ENCODE data around the gene HRCT1. TPM values are rescaled to one million over a fixed set of nuclear protein-coding genes. Genes with fewer than 3 reads are reported as not detected.

Gene HRCT1
- total and polyA plus RNA-seq, 2 experiments from 2014 or later = not detected

GRCh38 chr9:35906923-35907699, 1.1 kb downstream of the HRCT1 start (continued):
- no peak for TF ChIP-seq REST (IDR thresholded peaks at IDR 0.05; ENCODE audit: unreplicated experiment)
- TF ChIP-seq NANOG (IDR thresholded peaks at IDR 0.05; ENCODE audit: borderline replicate concordance) = no peak
- TF ChIP-seq EZH2phosphoT487 (IDR thresholded peaks at IDR 0.05; ENCODE audit: unreplicated experiment) = no peak
- no peak for TF ChIP-seq JUNB (IDR thresholded peaks at IDR 0.05; ENCODE audit: unreplicated experiment)
- no peak for TF ChIP-seq POLR2AphosphoS5 (IDR thresholded peaks at IDR 0.05; ENCODE audit: low read depth)
- TF ChIP-seq ZNF114 (CRISPR knock-in tag; IDR thresholded peaks at IDR 0.05) = no peak
- no peak for TF ChIP-seq ZNF331 (CRISPR knock-in tag; IDR thresholded peaks at IDR 0.05; ENCODE audit: low read depth)

GRCh38 chr9:35907711-35908503, 1.9 kb downstream of the HRCT1 start:
- no peaks in the 10 kb centered on the region for H3F3A ChIP-seq (replicated peaks; ENCODE audit: low read depth)
- H3K4me1 ChIP-seq (ENCODE audit: insufficient read depth) = peaks cover 20% of the 10 kb centered on the region
- no peaks in the 10 kb centered on the region for H3K36me3 ChIP-seq (ENCODE audit: insufficient read depth)
- Mint-ChIP-seq H3K27me3 (ENCODE audit: insufficient read depth, low read depth, poor library complexity) (peaks cover 12% of the 10 kb centered on the region), H3K9me3 (no peaks in the 10 kb centered on the region), H3K4me1 (peaks cover 53% of the 10 kb centered on the region), H3K4me3 (peak overlapping the region; percentile 43; the same call in 1 of the 3 replicates), H3K36me3 (ENCODE audit: low read depth) (no peaks in the 10 kb centered on the region), H3K27ac (peak overlapping the region; percentile 82)
- ATAC-seq = peak; percentile 43
- H3K79me2 ChIP-seq (replicated peaks; ENCODE audit: insufficient read depth) = no peaks in the 10 kb centered on the region
- no peaks in the 10 kb centered on the region for H4K20me1 ChIP-seq (replicated peaks; ENCODE audit: insufficient read depth)
- H3K4me3 ChIP-seq = 0 out of 2 replicates have a peak overlapping the region, but pooled peaks have one; percentile 20
- peak overlapping the region; percentile 99 for H2AFZ ChIP-seq
- peak overlapping the region; percentile 69 for H3K4me2 ChIP-seq
- no peaks in the 10 kb centered on the region for H3K9me2 ChIP-seq (ENCODE audit: insufficient read depth)
- DNase-seq (ENCODE audit: low spot score) = peak; percentile 67
- H3K27me3 ChIP-seq (ENCODE audit: insufficient read depth) = no peaks in the 10 kb centered on the region
- peak overlapping the region; percentile 80; the same call in 1 of the 2 replicates for H3K27ac ChIP-seq (ENCODE audit: low read depth)
- TF ChIP-seq EZH2 (IDR thresholded peaks at IDR 0.05; ENCODE audit: low read depth, unreplicated experiment) (no peak), POLR2AphosphoS5 (IDR thresholded peaks at IDR 0.05; ENCODE audit: low read depth) (no peak), ZNF462 (CRISPR knock-in tag; IDR thresholded peaks at IDR 0.05) (no peak), REST (IDR thresholded peaks at IDR 0.05; ENCODE audit: unreplicated experiment) (no peak)
